ENCODE results near the gene KDM8.
A peak's percentile ranks its signal among the peaks of the same experiment; 100 is the strongest.

KDM8 gene

DNA sequence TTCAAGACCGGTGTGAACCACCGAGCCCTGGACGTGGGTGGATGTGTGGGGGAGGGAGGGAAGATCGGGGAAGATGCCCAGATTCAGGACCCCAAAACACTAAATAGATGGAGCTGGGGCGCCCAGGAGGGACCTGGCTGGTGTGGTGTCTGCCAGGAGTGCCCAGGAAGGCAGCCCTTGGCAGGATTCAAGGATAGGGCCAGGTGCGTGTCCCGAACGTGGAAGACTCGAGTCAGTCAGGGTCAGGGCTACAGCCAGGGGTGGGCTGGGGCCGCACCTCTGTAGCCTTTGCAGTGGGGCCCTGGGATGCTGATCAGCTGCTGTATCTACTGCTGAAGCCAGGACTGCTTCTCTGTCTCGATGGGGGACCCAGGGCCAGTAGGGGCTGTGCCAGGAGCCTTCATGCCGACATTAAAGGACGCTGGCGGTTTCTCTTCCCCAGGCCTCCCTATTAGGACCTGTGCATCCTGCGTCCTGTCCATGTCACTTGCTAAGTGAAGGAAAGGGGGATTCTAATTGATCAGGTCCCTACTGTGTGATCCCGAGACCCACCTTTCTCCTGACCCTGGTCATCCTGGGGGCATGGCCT is 13.1 kb downstream of the KDM8 start:
- no peak for DNase-seq

DNA sequence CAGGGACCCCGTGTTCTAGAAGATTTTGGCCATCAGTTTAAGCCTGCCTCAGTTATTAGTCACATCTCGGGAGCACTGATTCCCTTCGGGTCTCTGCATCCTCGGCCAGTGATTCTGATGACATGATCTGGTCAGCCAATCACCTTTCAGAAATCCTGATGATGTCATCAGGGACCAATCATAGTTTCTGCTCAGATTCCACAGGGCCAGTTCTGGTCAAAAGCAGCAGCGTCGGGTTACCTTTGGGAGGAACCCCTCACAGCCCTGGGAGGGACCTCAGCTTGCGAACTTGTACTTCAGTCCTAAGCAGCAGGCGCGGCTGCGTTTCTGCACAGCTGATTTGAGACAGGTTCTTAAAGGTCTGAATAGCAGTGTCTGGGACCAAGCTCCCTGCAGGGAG is 13.9 kb downstream of the KDM8 start:
- peak; percentile 72 for DNase-seq

DNA sequence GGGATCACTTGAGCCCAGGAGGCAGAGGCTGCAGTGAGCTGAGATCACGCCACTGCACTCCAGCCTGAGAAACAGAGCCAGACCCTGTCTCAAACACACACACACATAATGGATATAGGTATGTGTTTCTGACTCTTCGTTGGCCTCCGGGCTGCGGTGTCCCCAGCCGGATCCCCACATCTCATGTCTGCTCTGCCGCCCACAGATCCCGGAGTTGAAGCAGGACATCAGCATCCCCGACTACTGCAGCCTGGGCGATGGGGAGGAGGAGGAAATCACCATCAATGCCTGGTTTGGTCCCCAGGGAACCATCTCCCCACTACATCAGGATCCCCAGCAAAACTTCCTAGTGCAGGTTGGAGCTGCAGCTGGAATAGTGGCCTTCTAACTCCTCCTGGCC is 15.4 kb downstream of the KDM8 start:
- no peak for DNase-seq

GRCh38 chr16:27219161-27219560 is 15.8 kb downstream of the KDM8 start:
- no peak for DNase-seq

GRCh38 chr16:27220120-27220519 is 16.8 kb downstream of the KDM8 start:
- no peak for DNase-seq

- DNase-seq = no peak
Observed at GRCh38 chr16:27220527-27220926, 17.2 kb downstream of the KDM8 start.

- DNase-seq = no peak
Observed at GRCh38 chr16:27220991-27221390, 17.7 kb downstream of the KDM8 start.

GRCh38 chr16:27221576-27222248 is 18.4 kb downstream of the KDM8 start:
- no peak for DNase-seq

- DNase-seq = no peak
Observed at GRCh38 chr16:27222249-27223225, 19.2 kb downstream of the KDM8 start.

- DNase-seq = no peak
Observed at GRCh38 chr16:27223226-27223610, 19.9 kb downstream of the KDM8 start.

GRCh38 chr16:27223701-27224100 is 20.4 kb downstream of the KDM8 start:
- no peak for DNase-seq

GRCh38 chr16:27224271-27224737 is 21.0 kb downstream of the KDM8 start:
- no peak for DNase-seq

DNA sequence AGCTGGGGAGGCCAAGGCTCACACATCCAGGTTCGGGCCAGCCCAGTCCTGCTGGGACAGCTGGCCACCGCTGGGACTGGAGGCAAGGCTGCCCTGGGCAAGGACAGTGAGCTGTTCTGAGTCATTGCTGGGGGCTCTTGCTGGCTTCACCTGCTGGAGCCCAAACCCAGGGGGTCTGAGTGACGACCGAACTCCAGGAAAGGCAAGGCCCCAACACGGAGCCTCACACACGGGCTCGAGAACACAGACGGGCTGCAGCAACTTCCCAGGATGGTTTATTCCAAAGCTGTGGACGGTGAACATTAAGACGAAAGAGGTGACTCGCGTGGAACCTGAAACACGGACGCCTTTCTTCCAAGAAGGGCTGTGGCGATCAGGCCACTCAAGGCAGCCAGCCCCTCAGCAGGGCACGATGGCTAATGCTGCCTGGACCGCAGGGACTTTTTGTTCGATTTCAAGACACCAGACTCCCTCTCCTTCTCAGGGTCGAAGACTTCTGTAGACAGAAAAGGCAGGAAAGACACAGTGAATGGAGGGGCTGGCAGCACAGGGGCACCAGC is 21.5 kb downstream of the KDM8 start:
- DNase-seq = no peak

DNA sequence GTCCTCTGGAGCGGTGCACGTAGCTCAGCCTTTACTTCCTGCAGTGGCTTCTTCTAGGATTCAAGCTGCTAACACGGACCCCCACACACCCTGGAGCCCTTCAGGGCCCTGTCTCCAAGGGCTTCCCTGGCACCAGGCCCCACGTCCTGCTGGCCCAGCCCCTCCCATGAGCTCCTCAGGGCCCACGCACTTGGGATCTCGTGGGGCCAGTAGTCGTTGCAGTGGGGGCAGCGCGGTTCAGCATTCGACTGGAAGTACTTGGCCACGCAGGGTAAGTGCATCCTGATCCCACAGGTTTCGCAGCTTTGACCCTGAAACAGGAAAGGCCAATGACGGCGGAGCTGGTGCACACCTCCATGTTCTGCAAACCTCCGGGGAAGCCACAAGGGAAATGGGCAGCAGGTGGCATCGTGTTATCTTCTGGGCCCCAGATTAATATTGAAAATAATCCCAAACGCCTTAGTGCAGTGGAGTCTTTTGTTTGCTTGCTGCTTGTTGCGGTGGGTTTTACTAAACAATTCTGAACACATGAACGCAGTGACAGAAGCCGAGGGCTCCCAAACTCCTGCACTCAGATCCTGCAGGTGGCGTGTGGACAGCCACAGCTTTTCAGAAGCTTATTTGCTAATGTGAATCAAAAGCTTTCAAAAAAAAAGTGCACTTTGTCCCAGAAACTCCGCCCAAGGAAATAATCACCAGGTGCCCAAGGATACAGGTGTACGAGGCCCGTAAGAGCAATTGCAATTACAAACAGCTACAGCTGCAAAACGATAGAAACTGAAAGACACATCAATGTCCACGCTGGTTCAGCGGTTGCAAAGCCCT is 22.4 kb downstream of the KDM8 start:
- no peak for DNase-seq

DNA sequence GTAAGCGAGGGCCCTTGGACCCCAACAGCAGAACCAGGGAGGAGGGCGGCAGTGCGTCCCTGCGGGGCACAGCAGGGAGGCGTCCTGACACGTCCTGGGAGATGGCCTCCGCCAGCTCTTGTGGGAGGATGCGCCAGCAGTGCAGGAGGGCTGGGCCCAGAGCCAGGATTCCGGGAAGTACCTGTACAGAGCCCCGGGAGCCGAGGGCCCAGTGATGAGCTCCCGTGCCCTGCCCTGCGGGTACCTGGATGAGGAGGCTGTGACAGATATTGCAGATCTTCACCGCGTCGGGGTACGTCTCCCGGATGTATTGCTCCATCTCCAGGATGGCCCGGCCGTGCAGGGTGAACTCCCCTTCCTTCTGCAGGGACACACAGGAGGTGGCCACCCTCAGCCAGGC is 23.1 kb downstream of the KDM8 start:
- DNase-seq = no peak

DNA sequence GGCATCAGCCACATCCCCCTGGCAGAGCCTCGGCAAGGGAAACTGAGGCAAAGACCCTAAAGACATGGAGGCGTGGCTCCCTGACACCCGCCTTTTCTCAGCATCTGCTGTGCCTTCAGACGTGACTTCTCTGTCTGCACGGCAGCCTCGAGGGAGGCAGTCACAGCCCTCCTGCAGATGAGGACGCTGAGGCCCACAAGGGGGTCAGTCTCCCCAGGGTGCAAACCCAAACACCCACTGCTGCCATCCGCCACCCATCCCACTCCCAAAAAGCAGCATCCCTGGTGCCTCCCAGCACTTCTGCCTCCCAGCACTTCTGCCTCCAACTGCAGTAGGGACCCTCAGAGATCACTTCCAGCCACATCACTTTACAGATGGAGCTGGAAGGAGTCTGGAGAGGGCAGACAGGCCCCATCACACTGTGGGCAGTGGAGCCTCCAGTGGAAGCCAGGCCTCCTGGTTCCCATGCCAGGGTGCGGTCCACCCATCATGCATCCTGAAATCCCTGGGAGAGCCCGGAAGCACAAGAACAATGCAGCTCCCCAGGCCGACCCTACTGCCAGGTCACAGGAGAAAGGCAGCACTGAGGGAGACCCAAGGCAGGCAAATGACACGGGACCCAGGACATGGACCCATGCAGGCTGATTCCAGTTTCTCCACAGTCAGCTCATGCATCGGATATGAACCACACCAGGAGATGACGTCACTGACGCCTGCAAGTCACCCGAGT is 23.8 kb downstream of the KDM8 start:
- DNase-seq = no peak

DNA sequence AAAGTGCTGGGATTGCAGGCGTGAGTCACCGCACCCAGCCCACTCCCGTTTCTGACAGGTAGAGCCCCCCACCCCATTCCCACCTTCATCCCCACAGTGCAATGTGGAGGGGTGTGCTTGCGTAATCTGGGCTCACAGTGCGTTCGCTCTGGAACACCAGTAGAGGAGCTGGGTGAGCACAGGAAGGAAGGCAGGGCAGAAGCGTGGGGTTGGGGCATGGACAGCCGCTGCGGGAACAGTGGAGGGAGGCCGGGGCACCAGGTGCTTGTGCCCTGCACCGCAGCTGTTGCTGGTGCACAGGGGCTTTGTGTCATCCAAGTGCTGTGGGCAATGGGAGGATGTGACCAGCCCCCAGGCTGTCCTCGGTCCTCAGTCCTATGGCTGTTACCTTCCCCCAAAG is 24.7 kb downstream of the KDM8 start:
- DNase-seq = no peak

DNA sequence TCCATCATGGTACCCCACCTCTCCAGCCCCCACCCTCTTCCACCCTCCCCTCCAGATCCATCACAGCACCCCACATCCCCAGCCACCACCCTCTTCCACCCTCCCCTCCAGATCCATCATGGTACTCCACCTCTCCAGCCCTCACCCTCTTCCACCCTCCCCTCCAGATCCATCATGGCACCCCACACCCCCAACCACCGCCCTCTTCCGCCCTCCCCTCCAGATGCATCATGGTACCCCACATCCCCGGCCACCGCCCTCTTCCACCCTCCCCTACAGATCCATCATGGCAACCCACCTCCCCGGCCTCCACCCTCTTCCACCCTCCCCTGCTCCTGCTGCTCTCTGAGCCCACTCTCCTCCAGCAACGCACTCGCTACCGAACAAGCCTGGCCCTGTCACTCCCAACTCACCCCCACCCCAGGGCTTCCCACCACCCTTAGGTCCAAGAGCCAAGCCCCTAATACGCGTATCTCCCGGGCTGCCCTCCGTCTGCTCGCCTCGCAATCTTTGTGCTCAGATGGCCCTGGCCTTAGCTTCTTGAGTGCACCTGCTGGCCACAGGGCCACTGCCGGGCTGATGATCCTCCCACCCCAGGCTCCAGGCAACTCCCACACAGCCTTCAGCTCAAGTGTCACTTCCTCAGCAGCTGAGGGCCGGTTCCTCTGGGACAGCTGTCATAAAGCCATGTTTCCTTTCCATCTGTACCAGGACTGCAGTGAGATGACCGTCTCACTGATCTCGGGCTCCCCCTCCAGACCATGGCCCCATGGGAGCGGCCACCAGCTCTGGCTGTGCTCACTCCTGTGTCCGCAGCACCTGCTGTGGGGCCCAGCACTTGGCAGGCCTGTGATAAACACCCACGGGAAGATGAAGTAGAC is 25.5 kb downstream of the KDM8 start:
- no peak for DNase-seq

DNA sequence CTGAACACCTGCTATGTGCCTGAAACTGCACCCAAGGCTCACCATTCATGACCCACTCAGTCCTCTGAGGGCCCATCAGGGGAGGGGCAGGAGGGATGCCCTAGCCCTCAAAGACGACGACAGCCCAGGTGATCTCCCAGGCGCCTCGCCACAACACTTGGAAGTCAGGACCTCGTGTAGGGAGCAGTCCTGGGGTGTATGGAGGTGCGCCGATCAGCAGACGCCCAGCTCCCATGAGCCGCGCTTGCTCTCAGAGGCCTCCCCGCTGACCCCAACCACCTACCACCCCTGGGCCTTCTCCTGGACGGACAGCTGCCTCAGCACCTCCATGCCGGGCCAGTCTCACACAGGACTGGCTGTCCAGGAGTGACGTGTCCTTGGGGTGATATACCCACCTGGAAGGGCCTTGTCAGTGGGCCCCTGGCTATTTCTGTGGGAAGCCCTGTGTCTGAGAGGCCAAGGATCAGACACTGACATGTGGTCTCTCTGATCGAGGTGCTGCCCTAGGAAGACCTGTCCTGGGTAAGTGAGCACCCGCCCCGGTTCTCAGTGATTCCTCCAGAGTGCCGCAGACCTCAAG is 26.7 kb downstream of the KDM8 start:
- DNase-seq = no peak

GRCh38 chr16:27230562-27231001 is 27.3 kb downstream of the KDM8 start:
- no peak for DNase-seq

Measured in NCI-H226 (cell line).